HL-60 (cell line): ENCODE results near the gene KIAA0586.

Source experiments
- DNase-seq, 2 experiments: peaks; one replicate each; pipeline ENCODE4 v3.0.0-alpha.2; 2010 to 2020; ENCODE audit warnings: low read depth in 1 of 2, low spot score in 1 of 2
- H3K27ac ChIP-seq: fragments of 250-450 bp; sonication (Bioruptor Pico); replicated peaks from 2 replicates; pipeline ENCODE4 v1.5.1; 2020; ENCODE audit warnings: mild to moderate bottlenecking, moderate library complexity
- H3K27me3 ChIP-seq: fragments of 250-450 bp; sonication (Bioruptor Pico); 2 replicates; pipeline ENCODE4 v1.5.1; 2021; ENCODE audit warnings: mild to moderate bottlenecking, moderate library complexity; ENCODE audit not compliant: insufficient read depth, poor library complexity, severe bottlenecking
- H3K4me3 ChIP-seq: replicated peaks from 2 replicates; pipeline ENCODE4 v1.5.1; 2011; ENCODE audit warnings: mild to moderate bottlenecking, control low read depth, low read length; ENCODE audit not compliant: insufficient read depth
- CTCF ChIP-seq: IDR thresholded peaks from one replicate; pipeline ENCODE4 v1.5.1; 2011; ENCODE audit warnings: low read length, control low read depth, inconsistent platforms; ENCODE audit not compliant: insufficient read depth
- GABPA ChIP-seq: IDR thresholded peaks from 2 replicates; pipeline ENCODE4 v1.6.1; 2012; ENCODE audit warnings: low read depth
- POLR2AphosphoS5 ChIP-seq: IDR thresholded peaks from 2 replicates; pipeline ENCODE4 v1.6.1; 2012; ENCODE audit warnings: low read depth
- REST ChIP-seq: IDR thresholded peaks from 2 replicates; pipeline ENCODE4 v1.6.1; 2012; ENCODE audit warnings: low read depth; ENCODE audit not compliant: insufficient replicate concordance
- SPI1 ChIP-seq: IDR thresholded peaks from 2 replicates; pipeline ENCODE4 v1.6.1; 2012; ENCODE audit warnings: low read depth, mild to moderate bottlenecking, borderline replicate concordance

Gene KIAA0586

GRCh38 chr14:58464652-58465051 is 37.1 kb downstream of the KIAA0586 start:
- TF ChIP-seq POLR2AphosphoS5 (no peak), SPI1 (no peak)
- no peaks in the 10 kb centered on the region for H3K27me3 ChIP-seq
- DNase-seq = no peak
- H3K4me3 ChIP-seq = no peak overlapping the region
- no peak overlapping the region for H3K27ac ChIP-seq

- no peak for DNase-seq
- TF ChIP-seq POLR2AphosphoS5 (no peak), GABPA (no peak), SPI1 (no peak), REST (no peak), CTCF (no peak)
Measured at GRCh38 chr14:58465421-58465820, 37.9 kb downstream of the KIAA0586 start.

GRCh38 chr14:58466459-58466858 is 38.9 kb downstream of the KIAA0586 start:
- no peak for DNase-seq
- no peaks in the 10 kb centered on the region for H3K27me3 ChIP-seq
- no peak overlapping the region for H3K27ac ChIP-seq
- no peak overlapping the region for H3K4me3 ChIP-seq
- TF ChIP-seq REST = no peak
- TF ChIP-seq SPI1 = no peak

More at GRCh38 chr14:58465421-58465820, 37.9 kb downstream of the KIAA0586 start:
- H3K4me3 ChIP-seq = no peak overlapping the region
- no peaks in the 10 kb centered on the region for H3K27me3 ChIP-seq
- no peak overlapping the region for H3K27ac ChIP-seq

DNA sequence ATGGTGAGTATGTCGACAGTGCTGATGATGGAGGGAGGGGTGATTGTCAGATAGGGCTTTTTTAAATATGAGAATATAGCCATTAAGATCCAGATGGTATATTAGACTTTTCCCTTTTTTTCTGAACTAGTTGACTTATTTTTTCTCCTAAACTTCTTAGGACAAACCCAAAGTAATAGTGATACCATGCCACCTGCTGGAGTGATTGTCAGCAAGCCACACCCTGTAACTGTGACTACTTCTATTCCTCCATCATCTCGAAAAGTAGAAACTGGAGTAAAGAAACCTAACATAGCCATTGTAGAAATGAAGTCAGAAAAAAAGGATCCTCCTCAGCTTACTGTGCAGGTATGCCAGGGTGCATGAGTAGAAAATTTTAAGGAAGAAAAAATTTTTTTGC is 40.1 kb downstream of the KIAA0586 start:
- H3K4me3 ChIP-seq = no peak overlapping the region
- no peaks in the 10 kb centered on the region for H3K27me3 ChIP-seq
- TF ChIP-seq CTCF (no peak), REST (no peak), SPI1 (no peak), POLR2AphosphoS5 (no peak), GABPA (no peak)
- no peak overlapping the region for H3K27ac ChIP-seq
- no peak for DNase-seq
